ENCODE results near the gene PCCB. TPM values are rescaled to one million over a fixed set of nuclear protein-coding genes. Genes with fewer than 3 reads are reported as not detected.
"Not testable (repeated sequence)": the region's sequence is repeated elsewhere in the genome, so short reads cannot be mapped to it uniquely, and the experiment has no call there.

Gene PCCB
- total RNA-seq (10 to 100 TPM; 14.7 to 18.5 TPM), polyA plus RNA-seq (10 to 100 TPM; 30.2 to 42.5 (median 39.1) TPM), total RNA-seq (22.4 to 48.8 (median 26.0) reads per million in 6 experiments)

GRCh38 chr3:136250059-136250902, at the start of gene PCCB:
PCCB (plus strand) TSS chr3:136250340; CDS start chr3:136250376, 36 bp downstream.
- peaks cover 0 to 4% (median 0%) of the 10 kb centered on the region in 3 donors for H3K36me3 Mint-ChIP-seq
- ATAC-seq (peak; percentile 97 to 98), DNase-seq (peak; percentile 80 to 98 (median 91))
- POLR2A ChIA-PET, result interaction anchor here (0.7 to 8.5 kb wide), 5 partner anchors 7 to 502 kb away, joined by 3 to 118 read pairs (median 6); partner anchors contain the start of genes MSL2 and STAG1
- H3K27me3 Mint-ChIP-seq, result no peaks in the 10 kb centered on the region
- peak within 1 kb of the TSS; percentile 81 to 94 (median 91) for H3K4me3 Mint-ChIP-seq
- H3K9me3 Mint-ChIP-seq, result no peaks in the 10 kb centered on the region
- peaks cover 12 to 26% (median 24%) of the 10 kb centered on the region in 4 donors for H3K4me1 Mint-ChIP-seq
- peak within 1 kb of the TSS; percentile 88 to 98 (median 94) for H3K27ac Mint-ChIP-seq

- Mint-ChIP-seq H3K4me1 (no peaks in the 10 kb centered on the region), H3K27ac (peak overlapping the region in 2 of 10 donors; percentile 9 to 38), H3K27me3 (peaks cover 11 to 23% (median 15%) of the 10 kb centered on the region in 5 donors), H3K4me3 (no peak overlapping the region), H3K36me3 (no peaks in the 10 kb centered on the region), H3K9me3 (no peaks in the 10 kb centered on the region)
- no peak for DNase-seq
- POLR2A ChIA-PET, result interaction anchor here (0.6 kb wide), 1 partner anchor 11 kb away, joined by 3 read pairs; no protein-coding TSS in a partner anchor
- no peak for ATAC-seq
Measured at GRCh38 chr3:136207489-136208115, 42.5 kb upstream of the PCCB start.

- no peaks in the 10 kb centered on the region for H3K4me1 Mint-ChIP-seq
- ATAC-seq, result no peak
- no peak overlapping the region for H3K4me3 Mint-ChIP-seq
- H3K9me3 Mint-ChIP-seq, result no peaks in the 10 kb centered on the region
- peaks cover 11 to 23% (median 15%) of the 10 kb centered on the region in 5 donors for H3K27me3 Mint-ChIP-seq
- H3K36me3 Mint-ChIP-seq, result no peaks in the 10 kb centered on the region
- no peak for DNase-seq
- POLR2A ChIA-PET, result no interaction called here
- no peak overlapping the region for H3K27ac Mint-ChIP-seq
Measured at GRCh38 chr3:136209921-136210320, 40.2 kb upstream of the PCCB start.

- ATAC-seq (no peak), DNase-seq (no peak)
- H3K36me3 Mint-ChIP-seq, result no peaks in the 10 kb centered on the region
- peak overlapping the region in 1 of 10 donors; percentile 2 for H3K27ac Mint-ChIP-seq
- no peaks in the 10 kb centered on the region for H3K4me1 Mint-ChIP-seq
- POLR2A ChIA-PET, result interaction anchor here (0.6 kb wide), 1 partner anchor 12 kb away, joined by 3 read pairs; no protein-coding TSS in a partner anchor
- H3K9me3 Mint-ChIP-seq, result no peaks in the 10 kb centered on the region
- H3K4me3 Mint-ChIP-seq, result no peak overlapping the region
- H3K27me3 Mint-ChIP-seq, result peaks cover 11 to 18% (median 17%) of the 10 kb centered on the region in 5 donors
Measured at GRCh38 chr3:136211547-136211946, 38.6 kb upstream of the PCCB start.

GRCh38 chr3:136222746-136223145, 27.4 kb upstream of the PCCB start:
- DNase-seq, POLR2A ChIA-PET, H3K4me3 Mint-ChIP-seq, H3K36me3 Mint-ChIP-seq, H3K4me1 Mint-ChIP-seq, ATAC-seq: not testable (repeated sequence)
- H3K27me3 Mint-ChIP-seq, result peaks cover 0 to 17% (median 6%) of the 10 kb centered on the region in 5 donors
- peak overlapping the region in 2 of 10 donors; percentile 27 to 66 for H3K27ac Mint-ChIP-seq
- H3K9me3 Mint-ChIP-seq, result peaks cover 0 to 14% (median 4%) of the 10 kb centered on the region in 9 donors

GRCh38 chr3:136232413-136232812, 17.7 kb upstream of the PCCB start:
- no peak overlapping the region for H3K4me3 Mint-ChIP-seq

GRCh38 chr3:136235545-136235944, 14.6 kb upstream of the PCCB start:
- H3K4me3 Mint-ChIP-seq, result no peak overlapping the region
- POLR2A ChIA-PET, result interaction anchor here (0.7 kb wide), 2 partner anchors 42 to 124 kb away, joined by 5 read pairs; no protein-coding TSS in a partner anchor
- H3K9me3 Mint-ChIP-seq, result peaks cover 0 to 2% (median 0%) of the 10 kb centered on the region in 9 donors
- H3K4me1 Mint-ChIP-seq, result no peaks in the 10 kb centered on the region
- no peak for ATAC-seq
- no peak overlapping the region for H3K27ac Mint-ChIP-seq
- DNase-seq, result no peak
- H3K36me3 Mint-ChIP-seq, result no peaks in the 10 kb centered on the region
- H3K27me3 Mint-ChIP-seq, result no peaks in the 10 kb centered on the region

More at GRCh38 chr3:136232413-136232812, 17.7 kb upstream of the PCCB start:
- Mint-ChIP-seq H3K27me3 (no peaks in the 10 kb centered on the region), H3K27ac (no peak overlapping the region), H3K9me3 (peaks cover 0 to 2% (median 0%) of the 10 kb centered on the region in 9 donors), H3K4me1 (no peaks in the 10 kb centered on the region), H3K36me3 (no peaks in the 10 kb centered on the region)
- DNase-seq (no peak), ATAC-seq (no peak)
- POLR2A ChIA-PET, result interaction anchor here (1.5 kb wide), 1 partner anchor 36 kb away, joined by 4 read pairs; no protein-coding TSS in a partner anchor

GRCh38 chr3:136236109-136236508, 14.0 kb upstream of the PCCB start:
- no peaks in the 10 kb centered on the region for H3K4me1 Mint-ChIP-seq
- H3K27me3 Mint-ChIP-seq, result no peaks in the 10 kb centered on the region
- ATAC-seq, result no peak
- H3K27ac Mint-ChIP-seq, result peak overlapping the region in 1 of 10 donors; percentile 5
- no peak overlapping the region for H3K4me3 Mint-ChIP-seq
- DNase-seq, result no peak
- H3K9me3 Mint-ChIP-seq, result peaks cover 0 to 2% (median 0%) of the 10 kb centered on the region in 9 donors
- POLR2A ChIA-PET, result interaction anchor here (0.7 kb wide), 1 partner anchor 41 kb away, joined by 5 read pairs; no protein-coding TSS in a partner anchor
- no peaks in the 10 kb centered on the region for H3K36me3 Mint-ChIP-seq

- ATAC-seq (no peak), DNase-seq (no peak)
- POLR2A ChIA-PET, result no interaction called here
- no peaks in the 10 kb centered on the region for H3K9me3 Mint-ChIP-seq
- H3K4me3 Mint-ChIP-seq, result no peak overlapping the region
- H3K36me3 Mint-ChIP-seq, result no peaks in the 10 kb centered on the region
- no peaks in the 10 kb centered on the region for H3K4me1 Mint-ChIP-seq
- H3K27me3 Mint-ChIP-seq, result peaks cover 0 to 3% (median 0%) of the 10 kb centered on the region in 5 donors
- H3K27ac Mint-ChIP-seq, result no peak overlapping the region
Measured at GRCh38 chr3:136237103-136237502, 13.0 kb upstream of the PCCB start.

GRCh38 chr3:136237961-136238649, 12.0 kb upstream of the PCCB start:
- POLR2A ChIA-PET, result no interaction called here
- no peak for ATAC-seq

GRCh38 chr3:136239094-136239493, 11.0 kb upstream of the PCCB start:
- H3K36me3 Mint-ChIP-seq, result no peaks in the 10 kb centered on the region
- no peaks in the 10 kb centered on the region for H3K4me1 Mint-ChIP-seq
- H3K9me3 Mint-ChIP-seq, result no peaks in the 10 kb centered on the region
- POLR2A ChIA-PET, result no interaction called here
- ATAC-seq, result no peak
- no peak overlapping the region for H3K4me3 Mint-ChIP-seq
- H3K27me3 Mint-ChIP-seq, result peaks cover 0 to 7% (median 0%) of the 10 kb centered on the region in 5 donors
- DNase-seq, result no peak
- no peak overlapping the region for H3K27ac Mint-ChIP-seq

More at GRCh38 chr3:136237961-136238649, 12.0 kb upstream of the PCCB start:
- Mint-ChIP-seq H3K27me3 (peaks cover 0 to 5% (median 0%) of the 10 kb centered on the region in 5 donors), H3K27ac (no peak overlapping the region), H3K4me1 (no peaks in the 10 kb centered on the region), H3K4me3 (no peak overlapping the region), H3K9me3 (no peaks in the 10 kb centered on the region), H3K36me3 (no peaks in the 10 kb centered on the region)
- DNase-seq, result no peak

GRCh38 chr3:136245691-136246090, 4.4 kb upstream of the PCCB start:
- H3K36me3 Mint-ChIP-seq, result no peaks in the 10 kb centered on the region
- no peaks in the 10 kb centered on the region for H3K9me3 Mint-ChIP-seq
- peak overlapping the region in 1 of 10 donors; percentile 9 for H3K27ac Mint-ChIP-seq
- H3K4me3 Mint-ChIP-seq, result no peak overlapping the region
- DNase-seq (no peak), ATAC-seq (no peak)
- POLR2A ChIA-PET, result interaction anchor here (2.2 kb wide), 1 partner anchor 49 kb away, joined by 20 read pairs; the partner anchor contains the start of gene MSL2
- H3K27me3 Mint-ChIP-seq, result peaks cover 0 to 7% (median 0%) of the 10 kb centered on the region in 5 donors
- H3K4me1 Mint-ChIP-seq, result peaks cover 4 to 10% (median 8%) of the 10 kb centered on the region in 4 donors

Measured in naive thymus-derived CD8-positive, alpha-beta T cell (primary cell).